GM21515 (cell line): ENCODE measurements around the gene ESPN.

Source experiments
- ATAC-seq: cut with Tn5 transposase; IDR thresholded peaks from one replicate; pipeline ENCODE4 v1.9.1; 2021; ENCODE audit not compliant: unreplicated experiment

The ESPN gene

GRCh38 chr1:6408023-6408422, 16.6 kb upstream of the ESPN start:
- ATAC-seq = no peak

- ATAC-seq = no peak
These were observed 15.5 kb upstream of the ESPN start for GRCh38 chr1:6409053-6409452.

- ATAC-seq = no peak
These were observed 14.8 kb upstream of the ESPN start for GRCh38 chr1:6409733-6410132.

- ATAC-seq = no peak
These were observed 14.2 kb upstream of the ESPN start for GRCh38 chr1:6410248-6410893.

GRCh38 chr1:6412896-6413295, 11.7 kb upstream of the ESPN start:
- no peak for ATAC-seq

GRCh38 chr1:6414443-6414844, 10.1 kb upstream of the ESPN start:
- ATAC-seq = peak; percentile 74

- ATAC-seq = no peak
These were observed 9.5 kb upstream of the ESPN start for GRCh38 chr1:6414881-6415626.

GRCh38 chr1:6416295-6416656, 8.3 kb upstream of the ESPN start:
- ATAC-seq = no peak

GRCh38 chr1:6416906-6417305, 7.7 kb upstream of the ESPN start:
- no peak for ATAC-seq

GRCh38 chr1:6417961-6418667, 6.5 kb upstream of the ESPN start:
- no peak for ATAC-seq

GRCh38 chr1:6418668-6419396, 5.7 kb upstream of the ESPN start:
- ATAC-seq = no peak

GRCh38 chr1:6419397-6419803, 5.2 kb upstream of the ESPN start:
- ATAC-seq = no peak

GRCh38 chr1:6419804-6420453, 4.6 kb upstream of the ESPN start, which contains the start of gene HES2:
HES2 (minus strand) TSS chr1:6419919; CDS start chr1:6419820, 99 bp downstream.
- no peak for ATAC-seq

GRCh38 chr1:6420454-6421042, 4.0 kb upstream of the ESPN start:
- ATAC-seq = no peak

- no peak for ATAC-seq
These were observed 3.3 kb upstream of the ESPN start for GRCh38 chr1:6421266-6421665.

- no peak for ATAC-seq
These were observed 1.1 kb upstream of the ESPN start for GRCh38 chr1:6423321-6423999.

- no peak for ATAC-seq
These were observed 493 bp upstream of the ESPN start for GRCh38 chr1:6424000-6424565.

- no peak for ATAC-seq
These were observed 1.1 kb downstream of the ESPN start for GRCh38 chr1:6425658-6426057.

GRCh38 chr1:6426277-6426971, 1.8 kb downstream of the ESPN start:
- ATAC-seq = no peak
